GM15510 (cell line): ENCODE data around the gene ADGRG1.

ENCODE experiments used
- POLR2A ChIP-seq: IDR thresholded peaks from 3 replicates; pipeline ENCODE4 v1.6.1; 2011; ENCODE audit warnings: borderline replicate concordance; ENCODE audit not compliant: insufficient read length; ENCODE audit errors: extremely low read depth

The ADGRG1 gene

DNA sequence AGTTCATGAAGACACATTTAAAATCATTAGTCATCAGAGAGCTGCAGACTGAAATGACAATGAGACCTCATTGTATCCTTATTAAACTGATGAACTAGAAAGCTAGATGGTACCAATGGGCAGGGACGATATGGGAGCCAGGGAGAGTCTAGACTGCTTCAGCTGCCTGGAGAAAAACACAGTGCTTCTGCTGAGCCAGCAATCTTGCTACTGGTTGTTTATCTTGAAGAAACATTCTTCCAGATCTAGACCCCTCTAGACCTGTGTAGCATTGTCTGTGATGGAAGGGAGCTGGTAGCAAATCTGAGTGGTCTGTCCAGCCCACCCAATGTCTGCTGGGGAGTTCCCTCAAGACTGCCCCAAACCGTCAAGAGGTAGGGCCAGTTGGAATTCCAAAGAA lies 64.2 kb downstream of the ADGRG1 start:
- no peak for TF ChIP-seq POLR2A

DNA sequence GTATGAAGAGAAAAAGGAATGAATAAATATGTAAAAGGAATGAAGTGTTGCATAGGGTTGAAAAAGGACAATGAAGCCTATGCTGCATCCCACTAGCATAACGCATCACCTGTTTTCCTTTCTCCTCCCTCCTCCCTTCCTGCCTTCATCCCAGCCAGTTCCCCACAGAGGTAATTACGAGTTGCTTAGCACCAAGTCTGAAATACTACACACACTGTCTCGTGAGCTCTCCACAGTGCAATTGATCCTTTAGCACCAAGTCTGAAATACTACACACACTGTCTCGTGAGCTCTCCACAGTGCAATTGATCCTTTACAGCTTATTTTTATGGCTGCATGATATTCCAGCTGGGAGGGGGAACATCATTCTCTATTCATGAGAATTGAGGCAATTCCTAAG lies 65.1 kb downstream of the ADGRG1 start:
- no peak for TF ChIP-seq POLR2A

DNA sequence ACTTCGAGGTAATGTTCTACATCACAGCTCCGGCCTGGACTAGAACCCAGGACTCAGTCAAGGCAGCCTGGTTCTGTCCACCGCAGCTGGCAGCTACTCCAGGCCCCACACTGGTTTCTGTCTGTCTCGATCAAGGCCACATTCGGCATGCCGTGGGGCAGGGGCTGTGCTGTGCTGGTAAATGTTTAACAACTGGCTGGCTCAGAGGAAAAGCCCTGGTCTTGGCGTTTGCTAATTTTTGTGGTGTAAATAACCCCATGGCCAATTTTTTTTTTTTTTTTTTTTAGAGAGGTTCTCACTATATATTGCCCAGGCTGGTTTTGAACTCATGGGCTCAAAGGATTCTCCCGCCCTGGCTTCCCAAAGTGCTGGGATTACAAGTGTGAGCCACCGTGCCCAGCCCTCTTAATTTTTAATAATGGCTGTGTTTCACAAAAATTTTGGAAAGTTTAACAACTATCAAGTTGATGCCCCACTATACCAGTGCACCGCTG lies 65.8 kb downstream of the ADGRG1 start:
- TF ChIP-seq POLR2A: no peak

DNA sequence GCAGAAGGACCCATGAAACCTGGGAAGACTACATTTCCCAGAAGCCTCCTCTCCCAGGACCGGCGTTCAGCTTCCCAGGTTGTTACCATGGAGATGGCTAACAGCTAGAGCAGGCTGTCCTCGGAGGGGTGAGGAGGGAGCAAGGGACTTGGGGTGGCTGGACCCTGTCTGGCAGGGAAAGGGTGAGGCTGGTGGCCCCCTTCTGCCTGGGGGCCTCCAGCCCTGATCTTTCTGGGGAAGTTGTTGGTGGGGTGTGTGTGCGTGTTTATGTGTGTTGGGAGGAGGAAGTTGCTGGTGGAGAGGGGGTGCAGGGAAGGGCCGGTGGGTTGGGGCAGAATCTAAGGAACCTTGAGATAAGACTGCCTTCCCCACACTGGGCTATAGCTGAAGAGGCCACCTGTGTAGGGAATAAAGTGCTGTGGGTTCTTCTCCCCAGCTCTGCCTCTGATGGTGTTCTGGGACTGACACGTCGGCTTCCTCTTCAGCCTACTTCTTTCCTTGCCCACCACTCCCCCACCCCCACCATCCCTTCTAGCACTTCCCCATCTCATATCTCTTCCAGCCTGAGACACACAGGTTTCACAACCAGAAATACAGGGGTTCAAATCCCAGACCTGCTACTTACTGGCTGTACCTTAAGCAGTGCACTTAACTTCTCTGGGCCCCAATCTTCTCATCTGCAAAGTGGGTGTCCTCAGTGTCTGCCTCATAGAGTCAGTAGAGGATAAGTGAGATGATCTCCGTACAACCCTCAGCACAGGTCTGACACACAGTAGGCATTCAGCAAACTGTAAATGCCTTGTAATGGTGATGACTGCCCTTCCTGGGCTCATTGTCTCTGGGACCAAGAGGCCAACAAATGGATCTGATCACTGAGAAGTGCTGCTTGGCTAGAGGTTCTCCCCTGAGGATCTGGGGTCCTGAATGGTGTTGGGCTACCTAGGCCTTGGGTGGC lies 66.6 kb downstream of the ADGRG1 start, which contains the start of gene DRC7:
Gene DRC7 (plus strand): TSS at position 82 of the 955 bp plus-strand sequence. CDS start 3,144 bp downstream, outside the sequence.
- no peak for TF ChIP-seq POLR2A

DNA sequence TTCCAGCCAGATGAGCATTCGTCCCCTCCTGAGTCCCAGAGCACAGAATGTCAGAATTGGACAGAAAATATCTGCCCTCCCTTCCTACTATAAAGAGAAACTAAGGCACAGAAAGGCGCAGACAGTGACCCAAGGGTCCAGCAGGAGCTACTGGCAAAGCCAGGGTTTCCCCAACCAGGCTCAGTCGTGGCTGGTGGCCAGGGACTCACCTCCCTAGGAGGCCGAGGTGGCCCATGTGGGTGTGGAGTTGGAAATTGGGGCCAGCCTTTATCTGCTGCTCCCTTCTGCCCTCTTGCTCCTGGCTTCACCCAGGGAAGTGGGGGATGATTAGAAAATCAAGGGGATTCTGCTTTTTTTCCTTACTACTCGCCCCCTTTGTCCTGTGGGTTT lies 67.2 kb downstream of the ADGRG1 start:
- TF ChIP-seq POLR2A: no peak

DNA sequence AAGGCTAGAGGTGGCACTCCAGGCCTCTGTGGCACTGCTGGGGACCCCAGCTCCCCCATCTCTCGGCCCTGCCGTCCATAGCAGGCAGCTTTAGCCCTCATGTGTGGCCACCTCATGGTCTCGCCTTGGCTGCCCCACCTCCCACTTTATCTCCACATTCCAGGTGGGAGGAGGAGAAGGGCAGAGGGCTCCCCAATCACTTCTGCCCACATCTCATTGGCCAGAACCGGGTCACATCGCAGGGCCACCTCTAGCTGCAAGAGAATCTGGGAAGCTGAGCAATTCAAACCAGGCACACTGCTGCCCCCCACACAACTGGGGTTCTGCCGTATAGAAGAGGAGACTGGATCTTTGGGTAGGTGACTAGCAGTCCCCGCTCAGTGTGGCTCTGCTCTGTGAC lies 67.8 kb downstream of the ADGRG1 start:
- no peak for TF ChIP-seq POLR2A

DNA sequence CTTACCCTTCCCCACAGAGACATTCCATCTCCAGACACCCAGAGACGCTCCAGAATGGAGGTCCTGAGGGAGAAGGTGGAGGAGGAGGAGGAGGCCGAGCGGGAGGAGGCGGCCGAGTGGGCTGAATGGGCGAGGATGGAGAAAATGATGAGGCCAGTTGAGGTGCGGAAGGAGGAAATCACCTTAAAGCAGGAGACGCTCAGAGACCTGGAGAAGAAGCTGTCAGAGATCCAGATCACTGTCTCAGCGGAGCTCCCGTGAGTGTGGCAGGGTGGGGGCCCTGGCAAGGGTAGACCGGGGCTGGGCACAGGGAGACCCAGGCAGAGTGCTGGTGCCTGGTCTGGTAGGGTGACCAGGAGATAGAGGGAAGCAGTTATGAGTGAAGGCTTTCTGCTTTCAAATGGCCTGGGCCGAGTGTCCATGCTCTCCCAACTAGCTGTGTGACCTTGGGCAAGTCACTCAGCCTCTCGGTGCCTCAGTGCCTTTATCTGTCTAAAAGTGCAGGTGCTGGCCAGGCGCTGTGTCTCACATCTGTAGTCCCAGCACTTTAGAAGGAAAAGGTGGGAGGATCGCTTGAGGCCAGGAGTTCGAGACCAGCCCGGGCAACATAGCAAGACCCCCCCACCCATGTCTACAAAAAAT lies 69.6 kb downstream of the ADGRG1 start:
- no peak for TF ChIP-seq POLR2A

DNA sequence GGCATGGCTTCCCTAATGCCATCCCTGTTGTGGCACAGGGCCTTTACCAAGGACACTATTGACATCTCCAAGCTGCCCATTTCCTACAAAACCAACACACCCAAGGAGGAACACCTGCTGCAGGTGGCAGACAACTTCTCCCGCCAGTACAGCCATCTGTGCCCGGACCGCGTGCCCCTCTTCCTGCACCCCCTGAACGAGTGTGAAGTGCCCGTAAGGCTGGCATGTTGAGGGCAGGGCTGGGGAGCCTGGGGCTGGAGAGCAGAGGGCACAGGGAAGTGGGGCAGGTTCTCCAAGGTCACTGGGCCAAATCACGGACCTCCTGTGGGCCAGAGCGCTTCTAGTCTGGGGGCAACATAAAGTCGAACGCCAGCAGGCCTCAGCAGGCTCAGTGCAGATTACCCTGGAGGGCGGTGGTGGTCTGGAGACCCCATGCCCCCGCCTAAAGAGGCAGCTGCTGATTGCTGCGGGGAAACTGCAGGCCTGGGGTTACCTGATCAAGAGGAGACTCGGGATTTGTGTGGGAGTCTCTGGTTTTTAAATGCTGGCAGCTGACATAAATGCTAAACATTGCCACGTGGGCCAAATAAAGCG lies 70.5 kb downstream of the ADGRG1 start:
- TF ChIP-seq POLR2A: no peak

DNA sequence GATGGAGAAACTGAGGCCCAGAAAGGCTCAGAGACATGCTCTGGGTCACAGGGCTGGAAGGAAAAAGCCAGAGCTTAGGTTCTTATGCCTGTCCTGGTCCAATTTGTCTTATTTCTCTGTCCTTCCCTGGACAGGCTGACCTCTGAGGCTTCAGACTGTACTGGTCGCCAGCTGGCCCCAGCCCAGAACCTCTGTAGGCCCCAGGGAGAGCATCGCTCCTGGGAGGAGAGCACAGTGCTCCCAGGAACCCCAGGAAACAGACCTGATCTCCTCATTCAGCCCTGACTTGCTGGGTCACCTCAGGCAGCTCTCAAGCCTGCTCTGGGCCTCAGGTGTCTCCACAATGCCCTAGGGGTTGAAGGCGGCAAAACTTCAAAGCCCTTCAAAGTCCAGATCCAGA lies 71.1 kb downstream of the ADGRG1 start:
- no peak for TF ChIP-seq POLR2A

DNA sequence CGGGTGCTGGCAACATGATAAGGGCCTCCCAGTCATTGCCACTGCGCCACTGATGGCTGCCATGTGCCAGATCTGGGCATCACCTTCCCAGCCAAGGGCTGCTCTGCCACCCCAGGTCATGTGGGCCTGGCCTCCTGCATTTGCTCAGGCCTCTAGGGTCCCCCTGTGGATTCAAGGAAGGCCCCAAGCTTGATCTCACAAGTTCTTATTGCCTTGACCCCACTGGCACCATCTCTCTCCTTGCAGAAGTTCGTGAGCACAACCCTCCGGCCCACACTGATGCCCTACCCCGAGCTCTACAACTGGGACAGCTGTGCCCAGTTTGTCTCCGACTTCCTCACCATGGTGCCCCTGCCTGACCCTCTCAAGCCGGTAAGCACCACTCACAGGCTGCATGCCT lies 71.5 kb downstream of the ADGRG1 start:
- no peak for TF ChIP-seq POLR2A

DNA sequence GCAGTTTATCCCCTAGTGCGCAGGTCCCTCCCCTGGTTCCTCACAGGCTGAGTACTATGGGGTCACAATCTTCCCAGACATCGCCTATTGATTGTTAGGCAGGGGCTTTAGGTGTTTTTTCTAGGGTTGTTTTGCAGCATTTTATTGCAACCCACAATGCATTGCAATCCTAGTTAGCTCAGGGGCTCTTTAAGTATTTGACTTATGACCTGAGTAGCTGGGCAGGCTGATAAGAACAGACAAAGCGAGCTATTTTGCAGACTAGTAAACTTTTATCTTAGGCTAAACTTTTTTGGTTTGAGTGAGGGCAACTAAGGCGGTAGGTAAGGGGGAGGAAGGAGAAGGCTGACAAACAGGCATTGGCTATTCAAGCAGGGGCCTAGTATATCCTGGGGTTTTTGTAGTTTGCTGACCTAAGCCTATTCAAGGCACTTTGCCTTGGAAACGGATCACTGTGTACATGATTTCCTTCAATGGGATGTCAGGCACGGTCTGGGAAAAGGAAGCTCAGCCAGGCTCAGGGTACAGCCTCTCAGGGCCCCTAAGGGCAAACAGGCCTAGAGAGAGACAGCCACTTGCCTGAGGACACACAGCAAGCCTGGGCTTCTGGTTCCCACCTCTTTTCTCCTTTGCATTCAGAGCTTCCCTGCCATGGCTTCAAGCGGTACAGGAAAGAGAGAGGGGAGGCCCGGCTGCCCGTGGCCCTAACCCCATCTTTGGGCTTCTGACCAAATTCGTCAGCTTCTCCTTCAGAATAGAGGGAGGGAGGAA lies 72.5 kb downstream of the ADGRG1 start:
- TF ChIP-seq POLR2A: no peak

DNA sequence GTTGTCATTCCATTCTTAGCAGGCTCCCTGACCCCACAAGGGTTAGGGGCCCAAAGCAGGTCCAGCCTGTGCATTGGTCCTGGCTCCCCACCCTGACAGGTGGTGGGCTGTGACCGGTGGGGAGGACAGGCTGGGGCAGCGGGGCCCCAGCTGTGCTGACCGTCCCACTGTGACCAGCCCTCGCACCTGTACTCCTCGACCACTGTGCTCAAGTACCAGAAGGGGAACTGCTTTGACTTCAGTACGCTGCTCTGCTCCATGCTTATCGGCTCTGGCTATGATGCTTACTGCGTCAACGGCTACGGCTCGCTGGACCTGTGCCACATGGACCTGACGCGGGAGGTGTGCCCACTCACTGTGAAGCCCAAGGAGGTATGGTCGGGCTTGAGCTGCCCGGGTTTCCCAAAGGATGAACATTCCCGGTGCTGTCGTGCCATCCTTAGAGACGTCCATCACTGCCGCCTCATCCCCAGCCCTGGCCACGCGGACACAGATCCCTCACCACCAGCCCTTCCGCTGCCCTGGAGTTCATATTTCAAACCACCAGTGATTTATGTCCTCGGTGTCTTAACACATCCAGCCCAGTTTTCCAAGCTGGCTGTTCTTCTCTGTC lies 73.4 kb downstream of the ADGRG1 start:
- TF ChIP-seq POLR2A: no peak

DNA sequence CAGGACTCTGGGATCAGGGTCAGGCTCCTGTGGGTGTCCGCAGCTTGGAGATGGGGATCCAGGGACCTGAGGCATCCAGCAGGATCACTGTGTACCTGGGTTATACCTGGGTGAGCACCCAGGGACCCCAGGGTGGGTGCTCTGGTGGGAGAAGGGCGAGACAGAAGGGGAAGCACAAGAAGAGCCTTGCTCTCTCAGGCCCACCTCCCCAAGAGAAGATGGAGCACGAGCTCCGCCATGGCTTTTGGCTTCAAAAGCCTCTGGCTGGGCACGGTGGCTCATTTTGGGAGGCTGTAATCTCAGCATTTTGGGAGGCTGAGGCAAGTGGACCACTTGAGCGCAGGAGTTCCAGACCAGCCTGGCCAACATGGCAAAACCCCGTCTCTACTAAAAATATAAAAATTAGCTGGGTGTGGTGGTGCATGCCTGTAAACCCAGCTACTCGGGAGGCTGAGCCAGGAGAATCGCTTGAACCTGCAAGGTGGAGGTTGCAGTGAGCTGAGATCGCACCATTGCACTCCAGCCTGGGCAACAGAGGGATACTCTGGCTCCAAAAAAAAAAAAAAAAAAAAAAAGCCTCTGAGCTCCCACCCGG lies 75.1 kb downstream of the ADGRG1 start:
- no peak for TF ChIP-seq POLR2A

DNA sequence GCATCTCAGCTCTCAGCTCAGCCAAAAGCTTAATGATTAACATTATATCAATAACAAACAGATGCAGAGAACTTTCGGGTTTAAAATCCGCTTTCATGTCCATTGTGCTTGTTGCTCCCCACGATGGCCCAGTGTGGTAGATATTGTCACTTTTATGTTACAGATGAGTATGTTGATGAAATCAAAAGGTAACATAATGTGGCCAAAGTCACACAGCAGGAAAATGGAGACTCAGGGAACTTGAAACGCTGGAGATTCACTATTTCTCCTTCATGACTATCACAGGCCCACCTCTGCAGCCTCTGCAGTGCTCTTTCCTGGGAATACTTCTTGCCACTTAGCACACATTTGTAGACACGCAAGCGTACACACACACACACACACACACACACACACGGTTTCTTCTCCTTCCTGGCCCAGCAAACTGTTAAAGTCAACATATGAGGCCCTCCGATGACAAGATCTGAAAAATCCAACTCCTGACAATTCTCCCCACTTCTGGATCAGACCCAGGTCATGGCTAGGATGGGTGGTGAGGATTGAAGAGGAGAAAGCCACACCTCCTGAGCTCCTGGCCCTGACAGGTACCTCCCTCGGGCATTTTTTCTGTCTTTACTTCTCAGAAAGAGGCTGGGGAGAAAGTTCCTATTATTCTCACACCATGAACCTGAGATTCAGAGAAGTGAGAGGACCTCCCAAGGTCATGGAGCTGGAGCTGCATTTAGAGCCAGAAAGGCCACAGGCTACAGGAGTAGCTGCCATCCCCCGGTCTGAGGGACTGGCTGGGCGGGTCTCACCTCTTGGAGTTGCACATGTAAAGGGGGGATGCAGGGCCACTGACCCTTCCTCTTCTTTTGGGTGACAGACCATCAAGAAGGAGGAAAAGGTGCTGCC lies 75.8 kb downstream of the ADGRG1 start:
- TF ChIP-seq POLR2A: no peak
